ENCODE results near the gene PLXNA3. TPM values are rescaled to one million over a fixed set of nuclear protein-coding genes. Genes with fewer than 3 reads are reported as not detected.

PLXNA3 gene
- total RNA-seq, 1 experiment from 2014 or later, result 0.32 TPM

DNA sequence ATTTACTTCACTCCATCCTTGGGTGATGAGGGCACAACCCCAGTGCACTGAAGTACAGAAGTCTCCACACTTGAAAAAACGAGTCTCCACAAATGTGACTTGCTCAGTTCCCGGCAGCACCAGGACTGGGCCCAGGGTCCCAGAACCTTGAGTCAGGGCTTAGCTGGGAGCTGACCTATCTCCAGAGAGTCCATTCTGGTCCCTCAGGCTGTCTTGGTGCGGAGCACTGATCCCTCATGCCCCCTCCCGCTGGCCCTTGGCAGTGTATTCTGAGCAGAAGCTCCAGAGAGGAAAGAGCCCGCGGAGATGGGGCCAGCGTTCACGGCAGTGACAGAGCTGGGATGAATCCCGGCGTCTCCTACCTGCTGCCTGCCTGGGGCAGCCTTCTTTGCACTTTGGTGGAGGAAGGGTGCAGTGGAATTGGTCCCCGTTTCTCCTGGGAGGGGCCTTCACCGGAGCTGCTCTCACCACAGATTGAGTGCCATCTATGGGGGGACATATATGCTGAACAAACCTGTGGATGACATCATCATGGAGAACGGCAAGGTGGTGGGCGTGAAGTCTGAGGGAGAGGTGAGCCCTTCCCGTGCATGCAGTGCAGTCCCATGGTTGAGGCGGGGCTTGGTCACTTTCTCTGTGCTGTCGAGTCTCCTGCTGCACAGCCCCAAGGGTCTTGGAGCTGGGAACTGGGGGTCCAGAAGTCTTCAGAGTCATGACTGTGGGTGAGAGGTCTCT is 17.3 kb upstream of the PLXNA3 start:
- Histone ChIP-seq H3K4me1 (replicated peaks) (peaks cover 21% of the 10 kb centered on the region), H3K27ac (no peak overlapping the region), H3K27me3 (replicated peaks) (no peaks in the 10 kb centered on the region), H3K4me3 (no peak overlapping the region), H3K36me3 (peaks cover 53% of the 10 kb centered on the region), H3K9me3 (replicated peaks) (no peaks in the 10 kb centered on the region)
- no peak for DNase-seq (ENCODE audit: low read depth in 1 of 2, low spot score in 2 of 2)

DNA sequence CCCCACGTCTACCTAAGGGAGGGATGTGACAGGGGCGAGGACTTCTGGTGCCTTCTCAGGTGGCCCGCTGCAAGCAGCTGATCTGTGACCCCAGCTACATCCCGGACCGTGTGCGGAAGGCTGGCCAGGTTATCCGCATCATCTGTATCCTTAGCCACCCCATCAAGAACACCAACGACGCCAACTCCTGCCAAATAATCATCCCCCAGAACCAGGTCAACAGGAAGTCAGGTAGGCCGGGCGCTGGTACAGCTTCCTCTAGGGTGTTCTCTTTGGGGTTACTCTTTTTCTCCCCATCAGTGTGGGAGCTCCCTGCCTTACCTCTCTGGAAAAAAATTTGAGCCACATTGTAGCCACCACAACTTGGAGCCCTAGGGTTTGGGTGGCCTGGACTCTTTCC is 16.5 kb upstream of the PLXNA3 start:
- no peak overlapping the region for H3K27ac ChIP-seq
- no peaks in the 10 kb centered on the region for H3K27me3 ChIP-seq (replicated peaks)
- no peak overlapping the region for H3K4me3 ChIP-seq
- peaks cover 17% of the 10 kb centered on the region for H3K4me1 ChIP-seq (replicated peaks)
- peaks cover 51% of the 10 kb centered on the region for H3K36me3 ChIP-seq
- DNase-seq (ENCODE audit: low read depth in 1 of 2, low spot score in 2 of 2), result no peak
- no peaks in the 10 kb centered on the region for H3K9me3 ChIP-seq (replicated peaks)

DNA sequence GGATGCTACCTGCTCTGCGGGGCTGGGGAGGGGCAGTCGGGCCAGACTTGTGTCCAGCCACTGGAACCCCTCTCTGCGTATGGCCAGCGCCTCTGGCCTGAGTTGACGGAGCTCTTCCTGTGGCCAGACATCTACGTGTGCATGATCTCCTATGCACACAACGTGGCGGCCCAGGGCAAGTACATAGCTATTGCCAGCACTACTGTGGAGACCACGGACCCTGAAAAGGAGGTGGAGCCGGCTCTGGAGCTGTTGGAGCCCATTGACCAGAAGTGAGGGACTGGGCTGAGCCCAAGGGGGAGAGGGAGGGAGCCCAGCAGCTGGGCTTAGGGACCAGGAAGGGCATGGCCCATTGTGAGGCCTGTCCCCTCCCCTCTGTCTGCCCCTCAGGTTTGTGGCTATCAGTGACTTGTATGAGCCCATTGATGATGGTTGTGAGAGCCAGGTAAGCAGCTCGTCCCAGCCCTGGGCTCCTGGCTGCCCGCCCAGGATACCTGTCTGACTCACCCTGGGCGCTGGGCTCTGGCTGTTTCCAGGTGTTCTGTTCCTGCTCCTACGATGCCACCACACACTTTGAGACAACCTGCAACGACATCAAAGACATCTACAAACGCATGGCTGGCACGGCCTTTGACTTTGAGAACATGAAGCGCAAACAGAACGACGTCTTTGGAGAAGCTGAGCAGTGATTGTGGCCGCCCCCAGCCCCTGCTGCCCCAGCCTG is 15.9 kb upstream of the PLXNA3 start:
- no peaks in the 10 kb centered on the region for H3K9me3 ChIP-seq (replicated peaks)
- H3K36me3 ChIP-seq, result peaks cover 50% of the 10 kb centered on the region
- H3K4me3 ChIP-seq, result no peak overlapping the region

DNA sequence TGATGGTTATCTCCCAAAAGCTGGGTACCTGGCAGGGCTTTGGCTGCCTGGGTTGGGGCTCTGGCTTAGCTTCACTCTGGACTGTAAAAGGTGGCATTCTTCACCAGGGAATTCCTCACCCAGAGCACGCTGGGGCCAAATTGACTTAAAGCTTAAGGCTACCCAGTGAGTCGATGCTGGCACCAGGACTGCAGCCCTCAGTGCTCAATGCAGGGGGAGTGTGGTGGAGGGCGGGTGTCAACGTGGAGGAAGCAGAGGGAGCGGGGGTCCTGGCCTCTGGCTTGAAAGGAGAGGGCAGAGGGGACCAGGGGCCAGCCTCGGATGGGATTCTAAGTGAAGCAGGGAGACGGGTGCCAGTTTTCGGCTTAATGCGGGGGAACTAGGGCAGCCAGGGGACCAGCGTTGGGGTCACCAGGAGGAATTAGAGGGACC is 14.6 kb upstream of the PLXNA3 start:
- Histone ChIP-seq H3K9me3 (replicated peaks) (no peaks in the 10 kb centered on the region), H3K36me3 (peaks cover 49% of the 10 kb centered on the region), H3K4me3 (peak overlapping the region; percentile 69), H3K4me1 (replicated peaks) (peaks cover 13% of the 10 kb centered on the region), H3K27me3 (replicated peaks) (no peaks in the 10 kb centered on the region), H3K27ac (no peak overlapping the region)
- DNase-seq (ENCODE audit: low read depth in 1 of 2, low spot score in 2 of 2), result no peak

More for the DNA sequence above, 15.9 kb upstream of the PLXNA3 start:
- no peaks in the 10 kb centered on the region for H3K27me3 ChIP-seq (replicated peaks)
- H3K4me1 ChIP-seq (replicated peaks), result peaks cover 17% of the 10 kb centered on the region
- no peak overlapping the region for H3K27ac ChIP-seq
- no peak for DNase-seq (ENCODE audit: low read depth in 1 of 2, low spot score in 2 of 2)

DNA sequence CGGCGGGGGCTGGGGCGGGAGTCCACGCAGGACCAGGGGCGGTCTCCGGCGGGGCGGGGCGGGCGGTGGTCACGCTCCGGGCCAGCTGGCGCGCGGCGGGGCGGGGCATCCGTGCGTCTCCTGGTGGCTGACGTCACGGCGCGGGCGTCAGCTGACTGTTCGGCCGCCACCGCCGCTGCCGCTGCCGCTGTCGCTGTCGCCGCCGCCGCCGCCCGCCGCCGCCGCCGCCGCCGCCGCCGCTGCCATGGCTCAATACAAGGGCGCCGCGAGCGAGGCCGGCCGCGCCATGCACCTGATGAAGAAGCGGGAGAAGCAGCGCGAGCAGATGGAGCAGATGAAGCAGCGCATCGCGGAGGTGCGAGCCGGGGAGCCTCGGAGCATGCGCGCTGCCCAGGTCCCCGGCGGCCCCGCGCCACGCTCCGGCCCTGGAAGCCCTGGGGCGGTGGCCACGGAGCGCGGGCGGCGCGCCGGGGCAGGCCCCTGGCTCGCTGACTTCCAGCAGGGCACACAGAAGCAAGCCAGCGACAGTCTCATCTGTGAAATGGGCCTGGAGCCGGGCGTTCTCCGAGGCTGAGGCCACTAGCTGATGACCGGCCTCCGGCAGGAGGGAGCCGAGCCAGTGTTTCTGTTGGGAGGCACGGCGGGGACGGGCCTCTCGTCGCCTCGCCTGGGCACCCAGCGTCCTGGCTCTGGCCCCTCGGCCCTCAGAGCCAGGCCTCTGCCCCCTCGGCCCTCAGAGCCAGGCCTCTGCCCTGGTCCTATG is 13.9 kb upstream of the PLXNA3 start, which contains the start of gene FAM50A:
Gene FAM50A (plus strand): TSS at position 150 of the 763 bp plus-strand sequence. CDS start 95 bp downstream, at position 245.
- Histone ChIP-seq H3K4me1 (replicated peaks) (peaks cover 11% of the 10 kb centered on the region), H3K9me3 (replicated peaks) (no peaks in the 10 kb centered on the region), H3K27me3 (replicated peaks) (no peaks in the 10 kb centered on the region), H3K36me3 (peaks cover 49% of the 10 kb centered on the region), H3K4me3 (peak within 1 kb of the TSS; percentile 69), H3K27ac (peak within 1 kb of the TSS; percentile 19; the same call in 1 of the 2 replicates)
- DNase-seq (ENCODE audit: low read depth in 1 of 2, low spot score in 2 of 2), result peak; percentile 37 to 65

DNA sequence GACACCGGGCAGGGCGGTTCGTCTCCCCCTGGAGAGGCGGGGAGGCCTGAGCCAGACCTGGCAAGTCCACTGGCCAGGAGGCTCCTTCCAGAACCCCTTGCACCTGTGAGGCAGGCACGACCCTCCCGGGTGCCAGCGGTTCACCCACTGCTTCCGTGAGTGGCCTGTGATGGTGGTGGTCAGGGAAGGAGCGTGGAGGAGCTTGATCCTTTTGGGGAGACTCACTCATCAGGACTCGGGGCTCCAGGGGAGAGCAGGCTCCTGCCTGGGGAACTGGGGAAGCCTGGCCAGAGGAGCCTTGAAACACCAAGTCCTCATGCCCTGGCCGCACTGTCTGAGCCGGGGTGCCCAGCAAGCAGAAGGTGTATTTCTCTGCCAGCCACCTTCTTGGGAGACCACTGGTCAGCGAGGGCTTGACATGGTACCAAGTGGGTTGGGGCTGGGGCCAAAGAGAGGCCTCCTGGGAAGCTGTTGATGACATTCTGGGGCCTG is 13.3 kb upstream of the PLXNA3 start:
- H3K27ac ChIP-seq, result peak overlapping the region; percentile 19; the same call in 1 of the 2 replicates
- no peaks in the 10 kb centered on the region for H3K27me3 ChIP-seq (replicated peaks)

DNA sequence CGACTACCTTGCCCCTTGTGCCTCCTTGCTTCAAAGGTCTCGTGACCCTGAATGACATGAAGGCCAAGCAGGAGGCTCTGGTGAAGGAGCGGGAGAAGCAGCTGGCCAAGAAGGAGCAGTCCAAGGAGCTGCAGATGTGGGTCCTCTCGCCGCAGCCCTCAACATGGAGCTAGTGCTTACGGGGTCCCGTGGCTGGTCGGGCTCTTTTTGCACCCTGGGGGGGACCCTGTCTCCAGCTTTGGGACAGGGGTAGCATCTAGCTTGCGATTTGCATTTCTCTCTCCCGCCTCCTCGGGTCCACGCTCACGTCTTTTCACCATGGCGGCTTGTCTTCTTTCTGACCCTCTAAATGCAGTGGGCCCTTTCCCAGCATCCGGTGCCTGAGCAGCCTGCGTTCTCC is 12.3 kb upstream of the PLXNA3 start:
- Histone ChIP-seq H3K4me1 (replicated peaks) (peaks cover 11% of the 10 kb centered on the region), H3K4me3 (no peak overlapping the region), H3K36me3 (peaks cover 45% of the 10 kb centered on the region), H3K27ac (no peak overlapping the region), H3K27me3 (replicated peaks) (no peaks in the 10 kb centered on the region), H3K9me3 (replicated peaks) (no peaks in the 10 kb centered on the region)
- DNase-seq (ENCODE audit: low read depth in 1 of 2, low spot score in 2 of 2), result no peak

More for the DNA sequence above, 13.3 kb upstream of the PLXNA3 start:
- peak overlapping the region; percentile 69 for H3K4me3 ChIP-seq
- no peaks in the 10 kb centered on the region for H3K9me3 ChIP-seq (replicated peaks)
- H3K4me1 ChIP-seq (replicated peaks), result peaks cover 11% of the 10 kb centered on the region
- no peak for DNase-seq (ENCODE audit: low read depth in 1 of 2, low spot score in 2 of 2)
- H3K36me3 ChIP-seq, result peaks cover 45% of the 10 kb centered on the region

DNA sequence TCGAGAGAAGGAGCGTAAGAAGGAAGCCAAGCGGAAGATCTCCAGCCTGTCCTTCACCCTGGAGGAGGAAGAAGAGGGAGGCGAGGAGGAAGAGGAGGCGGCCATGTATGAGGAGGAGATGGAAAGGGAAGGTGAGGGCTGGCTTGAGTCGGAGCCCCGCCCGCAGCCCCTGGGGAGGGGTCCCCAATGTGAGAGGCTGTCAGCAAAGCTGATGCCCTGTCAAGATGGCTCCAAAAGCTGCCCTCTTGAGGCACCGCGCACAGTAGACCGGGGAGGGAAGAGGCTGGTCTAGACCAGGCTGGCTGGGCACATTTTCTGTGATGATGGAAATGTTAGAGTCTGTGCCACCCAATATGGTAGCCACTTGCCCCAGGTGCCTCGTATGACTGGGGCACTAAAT is 11.7 kb upstream of the PLXNA3 start:
- Histone ChIP-seq H3K9me3 (replicated peaks) (no peaks in the 10 kb centered on the region), H3K36me3 (peaks cover 42% of the 10 kb centered on the region)

DNA sequence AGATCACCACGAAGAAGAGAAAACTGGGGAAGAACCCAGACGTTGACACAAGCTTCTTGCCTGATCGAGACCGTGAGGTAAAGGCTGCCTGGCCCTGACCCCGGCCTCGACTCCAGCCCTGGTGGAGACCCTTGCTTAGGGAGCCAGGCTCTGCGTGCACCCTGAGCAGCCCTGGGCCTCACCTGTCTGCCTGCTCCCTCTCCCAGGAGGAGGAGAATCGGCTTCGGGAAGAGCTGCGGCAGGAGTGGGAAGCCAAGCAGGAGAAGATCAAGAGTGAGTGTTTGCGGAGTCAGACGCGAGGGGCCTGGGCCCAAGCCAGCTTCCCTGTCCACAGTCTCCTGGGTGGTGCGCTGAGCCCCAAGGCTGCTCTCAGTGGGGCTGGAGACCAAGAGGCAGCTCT is 9.6 kb upstream of the PLXNA3 start:
- no peak overlapping the region for H3K4me3 ChIP-seq
- H3K27me3 ChIP-seq (replicated peaks), result no peaks in the 10 kb centered on the region
- H3K36me3 ChIP-seq, result peaks cover 29% of the 10 kb centered on the region
- H3K4me1 ChIP-seq (replicated peaks), result peaks cover 10% of the 10 kb centered on the region
- DNase-seq (ENCODE audit: low read depth in 1 of 2, low spot score in 2 of 2), result no peak
- no peaks in the 10 kb centered on the region for H3K9me3 ChIP-seq (replicated peaks)
- H3K27ac ChIP-seq, result no peak overlapping the region

More for the DNA sequence above, 11.7 kb upstream of the PLXNA3 start:
- Histone ChIP-seq H3K27ac (no peak overlapping the region), H3K27me3 (replicated peaks) (no peaks in the 10 kb centered on the region), H3K4me1 (replicated peaks) (peaks cover 11% of the 10 kb centered on the region), H3K4me3 (no peak overlapping the region)
- DNase-seq (ENCODE audit: low read depth in 1 of 2, low spot score in 2 of 2), result no peak

DNA sequence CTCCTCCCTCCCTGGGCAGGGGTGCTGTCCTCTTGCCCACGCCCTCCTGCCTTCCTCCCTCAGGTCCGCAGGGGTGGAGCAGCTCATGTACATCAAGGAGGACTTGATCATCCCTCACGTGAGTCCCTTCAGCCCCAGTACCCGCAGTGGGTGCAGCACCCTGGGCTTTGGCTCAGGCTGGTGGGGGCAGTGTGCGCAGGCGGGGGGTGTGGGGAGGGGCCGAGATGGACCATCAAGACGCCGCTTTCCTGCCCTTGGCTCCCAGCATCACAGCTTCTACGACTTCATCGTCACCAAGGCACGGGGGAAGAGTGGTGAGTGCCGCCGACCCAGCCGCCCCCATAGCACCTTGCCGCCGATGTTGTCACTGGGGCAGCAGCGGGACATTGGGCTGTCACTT is 8.5 kb upstream of the PLXNA3 start:
- Histone ChIP-seq H3K36me3 (peaks cover 25% of the 10 kb centered on the region), H3K9me3 (replicated peaks) (no peaks in the 10 kb centered on the region), H3K4me1 (replicated peaks) (peaks cover 7% of the 10 kb centered on the region), H3K4me3 (no peak overlapping the region), H3K27ac (no peak overlapping the region), H3K27me3 (replicated peaks) (no peaks in the 10 kb centered on the region)
- no peak for DNase-seq (ENCODE audit: low read depth in 1 of 2, low spot score in 2 of 2)

DNA sequence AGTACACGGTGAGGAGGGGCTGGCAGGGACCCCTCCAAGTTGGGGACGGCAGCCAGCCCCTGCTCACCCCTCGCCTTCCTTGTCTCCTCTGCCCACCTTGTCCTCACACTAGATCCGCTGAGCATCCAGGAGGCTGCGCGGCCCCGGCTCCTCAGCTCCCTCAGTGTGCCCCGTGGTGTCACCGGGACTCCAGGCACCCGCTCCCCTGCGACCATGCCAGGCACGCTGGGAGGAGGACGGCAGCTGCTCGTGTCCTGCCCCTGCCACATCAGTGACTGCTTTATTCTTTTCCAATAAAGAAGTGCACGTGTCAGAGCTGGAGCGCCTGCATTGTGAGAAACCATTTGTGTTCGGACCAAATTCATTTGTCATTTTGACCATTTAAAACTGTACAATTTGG is 7.8 kb upstream of the PLXNA3 start:
- no peak for DNase-seq (ENCODE audit: low read depth in 1 of 2, low spot score in 2 of 2)
- H3K9me3 ChIP-seq (replicated peaks), result no peaks in the 10 kb centered on the region

DNA sequence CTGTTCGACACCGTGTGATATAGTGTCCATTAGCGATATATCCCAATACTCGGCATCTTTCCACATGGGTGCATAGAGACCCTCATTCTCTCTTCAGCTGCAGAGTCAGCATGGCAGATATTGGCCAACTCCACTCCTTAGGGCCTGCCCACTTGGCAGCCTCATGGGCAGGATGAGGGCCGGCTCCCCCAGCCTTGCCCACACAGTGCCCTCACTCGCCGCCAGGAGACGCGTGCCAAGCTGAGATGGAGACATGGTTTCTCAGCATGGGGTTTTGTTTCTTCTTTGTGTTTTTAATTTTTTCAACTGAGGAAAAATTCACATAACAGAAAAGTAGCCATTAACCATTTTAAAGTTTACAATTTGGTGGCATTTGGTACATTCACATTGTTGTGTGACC is 5.3 kb upstream of the PLXNA3 start:
- Histone ChIP-seq H3K4me3 (no peak overlapping the region), H3K9me3 (replicated peaks) (no peaks in the 10 kb centered on the region), H3K4me1 (replicated peaks) (peaks cover 12% of the 10 kb centered on the region), H3K27me3 (replicated peaks) (no peaks in the 10 kb centered on the region), H3K36me3 (peaks cover 15% of the 10 kb centered on the region), H3K27ac (no peak overlapping the region)
- DNase-seq (ENCODE audit: low read depth in 1 of 2, low spot score in 2 of 2), result no peak

More for the DNA sequence above, 7.8 kb upstream of the PLXNA3 start:
- Histone ChIP-seq H3K36me3 (peaks cover 25% of the 10 kb centered on the region), H3K27me3 (replicated peaks) (no peaks in the 10 kb centered on the region), H3K4me3 (no peak overlapping the region), H3K4me1 (replicated peaks) (peaks cover 4% of the 10 kb centered on the region), H3K27ac (no peak overlapping the region)

DNA sequence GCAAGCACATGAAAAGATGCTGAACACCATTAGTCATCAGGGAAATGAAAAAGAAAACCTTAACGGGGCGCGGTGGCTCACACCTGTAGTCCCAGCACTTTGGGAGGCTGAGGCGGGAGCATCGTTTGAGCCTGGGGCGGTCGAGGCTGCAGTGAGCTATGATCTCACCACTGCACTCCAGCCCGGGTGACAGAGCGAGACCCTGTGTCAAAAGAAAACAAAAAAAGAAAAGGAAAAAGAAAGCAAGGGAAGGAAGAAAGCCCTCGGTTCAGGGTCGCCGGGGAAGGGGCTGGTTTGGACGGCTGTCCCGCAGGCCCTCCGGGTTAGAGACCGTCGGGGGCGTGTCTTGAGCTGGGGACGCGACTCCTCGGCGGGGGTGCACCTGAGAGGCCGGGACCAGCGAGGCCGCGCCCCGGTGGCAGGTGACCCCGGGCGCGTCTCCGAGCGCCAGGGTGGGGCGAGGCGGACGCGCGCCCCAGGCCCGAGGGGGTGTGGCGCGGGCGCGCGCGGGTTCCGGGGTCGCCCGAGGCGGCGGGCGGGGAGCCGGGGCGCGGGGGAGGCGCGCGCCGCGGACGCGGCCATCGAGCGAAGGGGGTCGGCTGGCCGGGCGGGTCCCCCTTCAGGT is 478 bp upstream of the PLXNA3 start:
- no peaks in the 10 kb centered on the region; the same call in 1 of the 2 replicates for H3K36me3 ChIP-seq
- no peaks in the 10 kb centered on the region for H3K27me3 ChIP-seq (replicated peaks)
- H3K4me3 ChIP-seq, result peak overlapping the region; percentile 37
- H3K27ac ChIP-seq, result no peak overlapping the region
- no peaks in the 10 kb centered on the region for H3K9me3 ChIP-seq (replicated peaks)
- peaks cover 12% of the 10 kb centered on the region for H3K4me1 ChIP-seq (replicated peaks)
- no peak for DNase-seq (ENCODE audit: low read depth in 1 of 2, low spot score in 2 of 2)

All from SJSA1 (cell line).